Stimulated activated CD8-positive, alpha-beta memory T cell treated with anti-CD3 and anti-CD28 coated beads, Interleukin-2, amount 100 ng/mL, for 48 hours (primary cell): ENCODE measurements around the gene NR2F2.

Experiments
- DNase-seq, 2 donors: peaks; one replicate each; pipeline ENCODE4 v3.0.0-alpha.2; 2020; ENCODE audit warnings: low read depth in 2 of 2

The NR2F2 gene

DNA sequence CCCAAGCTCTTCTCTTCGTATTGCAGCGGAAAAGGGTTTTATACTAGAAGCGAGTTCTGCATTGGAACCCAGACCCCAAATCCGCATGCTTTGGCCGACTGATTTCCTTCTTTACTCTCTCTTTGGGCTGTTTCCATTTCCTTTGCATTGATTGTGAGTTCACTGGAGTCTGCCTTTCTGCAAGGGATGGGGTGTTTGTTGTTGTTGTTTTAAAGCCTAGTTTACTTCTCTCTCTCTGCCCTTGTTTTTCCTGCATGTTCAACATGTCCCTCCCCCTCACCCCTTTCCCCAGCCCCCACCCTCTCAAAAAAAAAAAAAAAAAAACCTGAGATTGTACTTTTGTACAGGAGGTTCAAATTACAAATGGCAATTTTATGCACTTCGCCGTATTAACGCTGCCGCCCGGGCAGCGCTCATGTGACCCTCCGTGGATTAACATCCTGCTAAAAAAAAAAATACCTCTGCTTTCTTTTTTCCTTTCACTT, 2.2 kb downstream of the NR2F2 start:
- no peak for DNase-seq

GRCh38 chr15:96333131-96334016, 2.9 kb downstream of the NR2F2 start:
- no peak for DNase-seq

DNA sequence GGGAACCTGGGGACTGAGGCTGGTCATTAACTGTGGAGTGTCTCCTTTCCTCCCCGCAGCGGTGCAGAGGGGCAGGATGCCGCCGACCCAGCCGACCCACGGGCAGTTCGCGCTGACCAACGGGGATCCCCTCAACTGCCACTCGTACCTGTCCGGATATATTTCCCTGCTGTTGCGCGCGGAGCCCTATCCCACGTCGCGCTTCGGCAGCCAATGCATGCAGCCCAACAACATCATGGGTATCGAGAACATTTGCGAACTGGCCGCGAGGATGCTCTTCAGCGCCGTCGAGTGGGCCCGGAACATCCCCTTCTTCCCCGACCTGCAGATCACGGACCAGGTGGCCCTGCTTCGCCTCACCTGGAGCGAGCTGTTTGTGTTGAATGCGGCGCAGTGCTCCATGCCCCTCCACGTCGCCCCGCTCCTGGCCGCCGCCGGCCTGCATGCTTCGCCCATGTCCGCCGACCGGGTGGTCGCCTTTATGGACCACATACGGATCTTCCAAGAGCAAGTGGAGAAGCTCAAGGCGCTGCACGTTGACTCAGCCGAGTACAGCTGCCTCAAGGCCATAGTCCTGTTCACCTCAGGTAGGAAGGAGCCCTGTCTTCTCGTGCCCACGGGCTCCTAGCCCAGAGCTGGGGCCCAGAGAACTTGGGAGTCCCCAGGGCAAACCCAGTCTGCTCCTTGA, 3.7 kb downstream of the NR2F2 start:
- DNase-seq = no peak

DNA sequence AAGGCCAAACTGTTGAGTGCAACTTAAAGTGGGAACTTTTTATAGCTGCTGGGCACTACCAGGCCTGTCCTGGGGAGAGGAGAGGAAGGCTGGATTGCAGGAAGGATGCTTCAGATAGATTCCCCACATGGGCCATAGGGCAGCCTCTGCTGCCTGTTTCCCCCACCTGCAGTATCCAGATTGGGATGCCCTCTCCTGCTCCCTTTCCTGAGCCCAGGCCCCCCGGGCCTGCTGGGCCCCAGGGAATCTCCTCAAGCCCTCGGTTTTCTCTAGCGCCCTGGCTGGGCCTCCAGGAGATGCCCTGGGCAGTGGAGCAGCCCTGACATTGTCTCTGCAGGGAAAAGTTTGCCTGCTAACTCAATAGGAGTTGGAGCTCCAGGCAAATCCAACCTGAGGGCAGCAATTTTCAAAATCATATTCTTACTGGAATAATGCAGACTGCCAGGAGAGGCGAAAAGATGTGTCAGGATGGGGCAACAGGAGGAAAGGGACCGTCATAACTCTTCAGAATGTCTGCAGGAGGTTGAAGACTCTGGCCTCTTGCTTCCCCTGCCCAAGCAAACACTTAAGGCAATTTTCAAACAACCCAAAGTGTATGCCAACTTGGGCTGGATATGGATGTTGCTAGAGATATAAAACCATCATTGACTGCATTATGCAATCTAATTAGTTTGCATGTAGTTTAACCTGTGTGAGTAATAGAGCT, 4.4 kb downstream of the NR2F2 start:
- no peak for DNase-seq

GRCh38 chr15:96335411-96336024, 5.0 kb downstream of the NR2F2 start:
- DNase-seq = no peak

- no peak for DNase-seq
Measured at GRCh38 chr15:96336108-96336595, 5.7 kb downstream of the NR2F2 start.

- no peak for DNase-seq
Measured at GRCh38 chr15:96336596-96337364, 6.3 kb downstream of the NR2F2 start.

DNA sequence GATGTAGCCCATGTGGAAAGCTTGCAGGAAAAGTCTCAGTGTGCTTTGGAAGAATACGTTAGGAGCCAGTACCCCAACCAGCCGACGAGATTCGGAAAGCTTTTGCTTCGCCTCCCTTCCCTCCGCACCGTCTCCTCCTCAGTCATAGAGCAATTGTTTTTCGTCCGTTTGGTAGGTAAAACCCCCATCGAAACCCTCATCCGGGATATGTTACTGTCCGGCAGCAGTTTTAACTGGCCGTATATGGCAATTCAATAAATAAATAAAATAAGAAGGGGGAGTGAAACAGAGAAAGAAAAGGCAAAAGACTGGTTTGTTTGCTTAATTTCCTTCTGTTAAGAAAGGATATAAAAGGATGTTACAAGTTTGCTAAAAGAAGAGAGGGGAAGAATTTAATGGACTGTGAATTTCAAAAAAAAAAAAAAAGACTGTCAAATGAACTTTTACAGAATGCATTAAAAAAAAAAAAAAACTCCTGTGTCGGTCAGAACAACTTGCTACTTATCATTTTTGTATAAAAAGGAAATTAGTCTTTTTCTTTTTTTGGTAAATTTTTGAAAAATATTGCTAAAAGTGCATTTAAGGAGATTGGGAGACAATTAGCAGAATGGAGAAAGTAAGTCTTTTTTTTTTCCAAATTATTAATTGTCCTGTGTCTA, 7.0 kb downstream of the NR2F2 start:
- no peak for DNase-seq

DNA sequence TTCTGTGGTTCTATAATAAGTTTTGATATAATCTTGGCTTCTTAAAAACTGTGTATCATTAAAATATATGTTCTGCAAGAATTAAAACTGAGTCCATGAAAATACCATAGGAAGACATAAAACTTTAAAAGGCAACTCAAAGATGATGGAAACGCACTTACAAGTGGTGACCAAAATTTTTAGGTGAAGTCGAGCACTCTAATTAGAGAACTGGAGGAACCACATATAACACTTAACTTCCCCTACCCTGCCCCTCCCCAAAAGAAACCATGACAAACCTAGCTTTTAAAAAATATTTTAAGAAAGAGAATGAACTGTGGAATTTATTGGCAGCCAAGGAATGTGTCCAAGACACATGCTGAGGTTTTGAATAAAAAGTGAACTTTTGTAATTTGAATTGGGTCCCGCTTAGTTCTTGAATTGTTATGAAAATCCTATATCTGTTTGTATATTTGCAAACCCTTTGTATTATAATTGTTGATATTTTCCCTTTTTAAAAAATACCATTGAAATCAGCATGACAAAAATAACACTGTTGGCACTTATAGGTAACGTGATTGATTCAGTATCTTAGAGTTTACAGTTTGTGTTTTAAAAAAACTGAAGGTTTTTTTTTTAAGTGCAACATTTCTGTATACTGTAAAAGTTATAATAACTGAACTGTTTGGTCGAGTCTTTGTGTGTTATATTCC, 7.7 kb downstream of the NR2F2 start:
- DNase-seq = no peak

GRCh38 chr15:96338766-96339618, 8.5 kb downstream of the NR2F2 start:
- DNase-seq = no peak

GRCh38 chr15:96339619-96340347, 9.3 kb downstream of the NR2F2 start:
- no peak for DNase-seq

GRCh38 chr15:96340348-96340597, 9.8 kb downstream of the NR2F2 start:
- no peak for DNase-seq

DNA sequence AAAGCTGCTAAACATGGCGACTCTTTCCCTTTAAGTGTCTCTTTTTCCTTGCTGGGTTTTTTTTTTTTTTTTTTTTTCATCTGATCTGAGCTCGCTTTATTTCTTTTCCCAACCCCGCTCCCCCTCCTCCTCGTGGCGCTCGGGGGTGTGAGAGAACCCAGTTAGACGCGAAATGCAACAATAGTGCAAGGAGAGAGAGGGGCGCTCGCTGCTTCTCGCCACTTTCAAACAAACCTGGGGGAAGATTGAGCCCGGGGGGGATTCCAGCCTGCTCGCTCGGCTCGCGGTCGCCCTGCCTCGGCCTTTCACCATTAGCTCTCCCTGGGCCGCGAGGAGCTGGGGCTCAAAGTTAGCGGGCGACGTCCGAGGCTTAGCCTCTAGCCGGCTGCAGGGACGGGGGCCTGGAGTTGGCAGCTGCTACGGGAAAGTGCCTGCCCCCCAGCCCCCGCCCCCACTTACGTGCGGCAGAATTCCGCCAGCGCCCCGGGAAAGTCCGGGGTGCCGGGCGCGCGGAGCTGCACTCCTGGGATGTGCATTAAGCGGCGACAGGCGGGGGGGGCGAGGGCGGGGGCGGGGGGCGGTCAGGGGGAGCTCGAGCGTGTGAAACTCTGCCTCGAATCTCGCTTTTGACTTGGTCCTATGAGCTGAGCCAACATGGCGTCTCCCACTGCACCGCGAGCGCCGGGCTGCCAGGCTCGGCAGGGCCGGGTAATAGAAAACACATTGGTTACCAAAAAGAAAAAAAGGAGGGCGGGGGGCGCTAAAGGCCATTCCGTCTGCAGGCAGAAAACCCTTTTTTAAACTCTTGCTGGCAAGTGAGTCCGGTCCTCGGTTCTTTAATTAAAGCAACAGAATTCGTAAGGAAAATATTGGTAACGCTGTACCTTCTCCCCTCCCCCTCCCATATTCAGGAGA, 10.4 kb downstream of the NR2F2 start:
- no peak for DNase-seq

- no peak for DNase-seq
Measured at GRCh38 chr15:96341513-96342405, 11.3 kb downstream of the NR2F2 start.

DNA sequence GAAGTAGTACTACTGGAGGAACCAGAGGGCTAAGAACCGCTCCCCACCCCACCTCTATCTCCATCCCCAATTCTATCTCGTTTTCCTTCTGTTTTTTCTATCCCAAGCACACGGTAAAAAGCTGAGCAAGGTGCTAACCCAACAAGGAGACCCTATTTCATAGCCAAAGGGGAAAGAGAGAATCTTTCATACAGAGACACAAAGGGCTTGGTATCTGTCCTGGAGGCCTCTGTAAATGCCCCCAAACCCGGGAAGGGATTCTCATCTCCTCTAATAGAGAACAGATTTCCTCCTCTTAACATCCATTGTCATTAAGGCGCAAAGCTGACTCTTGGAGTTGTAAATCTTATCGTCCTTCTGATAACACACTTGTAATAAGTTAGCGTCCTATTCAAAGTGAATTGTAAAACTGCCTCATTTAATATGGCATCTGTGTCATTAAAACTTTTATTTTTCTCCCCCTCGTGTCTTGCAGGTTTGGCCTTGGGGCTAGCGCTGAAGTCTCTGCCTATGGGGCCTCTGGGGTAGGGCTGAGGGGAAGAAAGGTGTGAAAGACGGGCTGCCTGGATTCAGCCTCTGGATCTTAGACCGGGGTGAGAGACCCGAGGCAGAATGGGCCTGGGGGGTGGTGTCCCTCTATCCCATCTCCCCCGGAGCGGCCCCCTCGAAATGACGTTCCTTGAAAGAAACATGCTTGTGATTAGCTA, 12.1 kb downstream of the NR2F2 start:
- no peak for DNase-seq
